ENCODE data around the gene SNRNP25.

Gene SNRNP25

DNA sequence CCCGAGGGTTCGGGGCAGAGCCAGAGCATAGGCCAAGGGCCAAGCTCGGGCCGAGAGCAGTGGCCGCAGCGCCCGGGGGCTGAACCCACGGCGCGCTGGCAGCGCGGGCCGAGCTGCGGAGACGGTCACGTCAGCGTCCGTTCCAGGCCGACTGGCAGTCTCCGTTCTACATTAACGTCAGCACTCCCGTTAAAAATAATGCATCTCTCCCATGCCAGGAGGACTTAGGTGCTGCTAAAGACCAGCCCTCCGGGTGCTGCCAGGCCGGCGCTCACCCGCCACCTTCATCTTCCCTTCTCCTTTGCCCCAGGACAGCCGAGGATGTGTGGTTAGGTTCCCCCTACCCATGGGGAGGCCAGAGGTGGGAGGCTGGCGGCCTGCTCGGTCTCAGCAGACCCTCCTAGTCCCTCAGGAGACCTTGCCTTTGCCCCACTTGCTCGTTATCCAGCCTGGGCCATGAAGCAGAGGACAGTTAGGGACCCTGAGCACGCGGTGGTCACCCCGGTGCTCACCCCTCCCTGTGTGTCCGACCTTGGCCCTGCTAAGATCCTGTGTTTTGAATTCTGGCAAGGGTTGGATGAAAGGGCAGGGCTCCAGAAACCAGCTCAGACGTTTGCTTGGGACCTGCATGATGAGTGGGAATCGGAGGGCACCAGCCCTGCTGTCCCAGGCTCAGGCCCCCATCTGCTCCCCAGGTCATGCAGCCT is 25.0 kb downstream of the SNRNP25 start:
- DNase-seq (ENCODE audit: low read depth), result no peak

DNA sequence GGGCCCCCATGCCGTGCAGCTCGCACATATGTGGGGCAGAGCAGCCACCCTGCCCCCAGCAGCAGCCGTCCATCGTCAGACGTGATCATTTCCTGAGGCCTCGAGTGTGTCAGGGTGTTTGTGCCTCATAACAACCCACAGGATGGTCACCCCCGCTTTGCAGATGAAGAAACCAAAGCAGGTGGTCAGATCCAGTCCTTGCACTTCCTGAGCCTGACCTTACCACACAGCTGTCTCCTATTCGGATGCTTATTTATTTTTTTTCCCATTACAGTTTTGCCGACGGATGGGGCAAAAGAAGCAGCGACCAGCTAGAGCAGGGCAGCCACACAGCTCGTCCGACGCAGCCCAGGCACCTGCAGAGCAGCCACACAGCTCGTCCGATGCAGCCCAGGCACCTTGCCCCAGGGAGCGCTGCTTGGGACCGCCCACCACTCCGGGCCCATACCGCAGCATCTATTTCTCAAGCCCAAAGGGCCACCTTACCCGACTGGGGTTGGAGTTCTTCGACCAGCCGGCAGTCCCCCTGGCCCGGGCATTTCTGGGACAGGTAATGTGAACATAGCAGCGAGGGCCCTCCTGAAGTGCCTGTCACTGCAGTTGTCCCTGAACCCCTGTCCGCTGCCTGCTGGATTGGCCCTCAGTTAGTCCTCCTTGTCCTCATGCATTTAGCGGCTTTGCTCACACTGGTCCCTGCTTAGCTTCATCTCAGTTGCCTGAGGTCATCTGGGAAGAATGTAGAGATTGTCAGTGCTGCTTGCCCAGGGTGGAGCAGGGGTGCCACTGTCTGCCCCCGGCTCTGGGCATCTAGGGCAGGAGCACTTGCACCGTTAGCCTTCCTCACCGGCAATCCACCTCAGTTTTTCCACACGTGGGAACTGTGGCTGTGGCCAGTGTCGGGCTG is 25.8 kb downstream of the SNRNP25 start:
- DNase-seq (ENCODE audit: low read depth), result no peak

DNA sequence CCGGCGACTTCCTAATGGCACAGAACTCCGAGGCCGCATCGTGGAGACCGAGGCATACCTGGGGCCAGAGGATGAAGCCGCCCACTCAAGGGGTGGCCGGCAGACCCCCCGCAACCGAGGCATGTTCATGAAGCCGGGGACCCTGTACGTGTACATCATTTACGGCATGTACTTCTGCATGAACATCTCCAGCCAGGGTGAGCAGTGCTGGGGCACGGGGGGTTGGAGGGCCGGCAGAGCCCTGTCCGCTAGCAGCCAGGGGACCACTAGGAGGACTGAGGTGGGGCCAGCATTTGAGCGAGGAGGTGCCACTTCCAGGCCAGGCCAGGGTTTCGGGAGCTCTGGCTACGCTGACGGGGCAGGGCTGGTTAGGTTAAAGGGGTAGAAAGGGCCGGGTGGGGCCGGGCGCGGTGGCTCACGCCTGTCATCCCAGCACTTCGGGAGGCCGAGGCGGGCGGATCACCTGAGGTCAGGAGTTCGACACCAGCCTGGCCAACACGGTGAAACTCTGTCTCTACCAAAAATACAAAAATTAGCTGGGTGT is 29.5 kb downstream of the SNRNP25 start:
- DNase-seq (ENCODE audit: low read depth), result no peak

DNA sequence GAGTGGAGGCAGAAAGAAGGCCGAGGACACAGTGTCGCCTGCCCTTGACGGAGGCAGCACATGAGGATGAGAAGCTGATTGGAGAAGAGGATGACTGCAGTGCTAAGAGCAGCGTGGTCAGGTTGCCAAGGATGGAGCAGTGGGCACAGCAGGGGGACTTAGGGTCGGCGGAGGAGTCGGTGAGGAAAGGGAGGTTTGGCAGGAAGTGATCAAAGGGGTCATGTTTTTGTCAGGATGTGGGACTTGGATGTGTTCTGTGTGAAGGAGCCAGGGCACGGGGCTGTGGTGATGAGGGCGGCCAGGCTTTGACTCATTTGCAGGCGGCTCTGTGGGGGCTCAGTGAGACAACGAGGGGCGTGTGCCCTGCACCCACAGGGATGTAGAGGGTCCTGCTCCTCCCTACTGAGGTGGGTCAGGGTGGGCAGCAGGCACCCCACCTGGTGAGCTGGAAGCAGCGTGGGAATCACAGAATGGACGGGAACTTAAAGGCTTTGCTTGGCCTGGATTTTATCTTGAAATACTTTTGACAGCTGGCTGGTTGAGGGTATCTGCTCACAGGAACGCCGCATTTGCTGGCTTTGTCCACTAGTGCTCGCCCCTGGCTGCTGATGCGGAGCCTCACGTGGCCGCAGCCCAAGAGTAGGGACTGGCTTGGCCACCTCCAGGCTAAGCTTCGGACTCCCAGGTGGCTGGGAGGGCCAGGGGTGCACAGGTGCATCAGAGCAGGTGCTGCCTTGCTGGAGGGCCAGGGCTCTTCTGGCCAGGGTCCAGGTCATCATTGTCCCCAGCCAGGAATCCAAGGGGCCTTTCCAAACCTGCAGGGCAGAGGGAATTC is 30.4 kb downstream of the SNRNP25 start:
- DNase-seq (ENCODE audit: low read depth), result no peak

DNA sequence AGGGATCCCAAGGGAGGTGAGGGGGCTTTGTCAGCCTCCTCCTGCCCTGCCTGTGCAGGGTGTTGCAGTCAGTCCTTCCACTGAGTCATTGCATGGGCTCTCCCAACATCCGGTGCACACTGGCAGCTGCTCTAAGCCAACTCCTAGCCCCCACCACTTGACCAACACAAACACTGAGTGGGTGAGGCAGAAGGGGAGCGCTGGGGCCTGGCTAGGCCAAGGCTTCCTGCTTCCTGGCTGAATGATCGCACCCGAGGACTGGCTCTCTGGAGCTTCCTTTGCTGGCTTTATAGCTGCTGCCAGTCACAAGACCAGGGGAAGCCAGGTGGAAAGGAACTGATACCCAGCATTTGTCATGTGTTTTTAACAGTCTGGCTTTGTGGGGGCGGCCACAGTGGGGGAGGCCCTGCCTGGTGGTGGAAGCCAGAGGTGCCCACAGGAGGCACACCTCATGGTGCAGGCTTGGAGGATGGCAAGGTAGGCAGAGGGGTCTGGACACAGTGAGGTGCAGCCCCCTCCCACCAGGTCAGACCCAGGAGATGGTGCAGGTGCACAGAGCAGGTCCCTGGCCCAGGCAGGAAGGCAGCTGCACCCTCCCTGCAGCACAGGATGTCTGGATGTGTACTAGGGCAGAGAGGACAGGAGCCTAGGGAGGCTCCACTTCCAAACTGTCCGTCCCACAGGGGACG is 31.2 kb downstream of the SNRNP25 start:
- DNase-seq (ENCODE audit: low read depth), result no peak

DNA sequence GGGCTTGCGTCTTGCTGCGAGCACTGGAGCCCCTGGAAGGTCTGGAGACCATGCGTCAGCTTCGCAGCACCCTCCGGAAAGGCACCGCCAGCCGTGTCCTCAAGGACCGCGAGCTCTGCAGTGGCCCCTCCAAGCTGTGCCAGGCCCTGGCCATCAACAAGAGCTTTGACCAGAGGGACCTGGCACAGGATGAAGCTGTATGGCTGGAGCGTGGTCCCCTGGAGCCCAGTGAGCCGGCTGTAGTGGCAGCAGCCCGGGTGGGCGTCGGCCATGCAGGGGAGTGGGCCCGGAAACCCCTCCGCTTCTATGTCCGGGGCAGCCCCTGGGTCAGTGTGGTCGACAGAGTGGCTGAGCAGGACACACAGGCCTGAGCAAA is 31.8 kb downstream of the SNRNP25 start:
- DNase-seq (ENCODE audit: low read depth), result no peak

DNA sequence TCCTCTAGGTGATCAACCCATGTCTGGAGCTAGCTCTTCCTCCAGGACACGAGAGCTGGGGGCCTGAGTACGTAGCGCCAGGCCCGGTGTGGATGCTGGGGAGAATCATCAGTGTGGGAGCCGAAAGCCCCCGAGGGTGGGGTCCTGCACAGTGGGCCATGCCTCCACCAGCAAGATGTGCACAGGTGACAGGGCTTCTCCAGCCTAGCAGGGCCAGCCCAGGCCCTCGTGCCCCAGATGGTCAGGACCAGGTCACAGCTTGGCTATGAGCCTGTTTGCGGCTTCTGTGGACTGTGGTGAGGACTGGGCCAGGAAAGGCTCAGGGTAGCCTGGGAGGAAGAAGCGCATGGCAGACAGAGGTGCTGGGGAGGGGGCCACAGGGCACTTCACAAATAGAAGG is 32.2 kb downstream of the SNRNP25 start:
- DNase-seq (ENCODE audit: low read depth), result no peak

DNA sequence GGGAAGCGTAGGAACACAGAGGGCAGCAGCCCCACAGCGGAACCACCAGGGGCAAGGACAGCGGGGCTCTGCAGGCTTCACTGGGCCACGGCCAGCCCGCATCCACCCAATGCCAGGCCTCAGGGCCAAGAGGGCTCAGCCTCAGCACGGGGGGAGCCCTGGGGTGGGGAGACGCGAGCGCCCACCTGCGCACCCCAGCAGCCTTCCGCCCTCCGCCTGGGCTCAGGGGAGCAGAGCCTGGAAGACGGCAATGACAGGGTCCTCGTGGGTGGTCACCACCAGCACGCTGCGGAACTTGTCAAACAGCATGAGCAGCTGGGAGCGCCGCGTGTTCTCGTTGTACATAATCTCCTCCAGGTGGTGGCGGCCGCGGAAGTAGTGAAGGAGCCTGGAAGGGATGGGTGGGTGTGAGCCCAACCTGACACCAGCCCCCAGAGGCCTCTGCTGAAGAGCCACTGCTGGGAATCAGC is 32.9 kb downstream of the SNRNP25 start:
- no peak for DNase-seq (ENCODE audit: low read depth)

DNA sequence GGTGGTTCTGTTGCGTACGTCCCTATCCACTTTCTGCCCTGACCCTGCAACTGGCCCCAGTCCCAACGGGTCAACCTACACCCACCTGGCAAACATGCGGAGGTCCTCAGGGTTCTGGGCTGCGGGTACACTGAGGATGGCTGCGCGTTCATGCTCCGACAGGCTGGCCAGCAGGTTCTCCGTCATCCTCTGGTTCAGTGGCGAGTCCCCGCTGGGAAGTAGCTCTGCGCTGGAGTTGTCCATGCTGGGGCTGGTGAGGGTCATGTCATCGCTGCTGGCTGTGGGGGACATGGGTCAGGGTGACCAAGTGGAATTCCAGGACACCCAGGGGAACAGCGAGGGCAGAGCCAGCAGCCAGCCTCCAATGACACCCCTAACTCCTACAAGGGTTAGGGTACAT is 35.0 kb downstream of the SNRNP25 start:
- no peak for DNase-seq (ENCODE audit: low read depth)

DNA sequence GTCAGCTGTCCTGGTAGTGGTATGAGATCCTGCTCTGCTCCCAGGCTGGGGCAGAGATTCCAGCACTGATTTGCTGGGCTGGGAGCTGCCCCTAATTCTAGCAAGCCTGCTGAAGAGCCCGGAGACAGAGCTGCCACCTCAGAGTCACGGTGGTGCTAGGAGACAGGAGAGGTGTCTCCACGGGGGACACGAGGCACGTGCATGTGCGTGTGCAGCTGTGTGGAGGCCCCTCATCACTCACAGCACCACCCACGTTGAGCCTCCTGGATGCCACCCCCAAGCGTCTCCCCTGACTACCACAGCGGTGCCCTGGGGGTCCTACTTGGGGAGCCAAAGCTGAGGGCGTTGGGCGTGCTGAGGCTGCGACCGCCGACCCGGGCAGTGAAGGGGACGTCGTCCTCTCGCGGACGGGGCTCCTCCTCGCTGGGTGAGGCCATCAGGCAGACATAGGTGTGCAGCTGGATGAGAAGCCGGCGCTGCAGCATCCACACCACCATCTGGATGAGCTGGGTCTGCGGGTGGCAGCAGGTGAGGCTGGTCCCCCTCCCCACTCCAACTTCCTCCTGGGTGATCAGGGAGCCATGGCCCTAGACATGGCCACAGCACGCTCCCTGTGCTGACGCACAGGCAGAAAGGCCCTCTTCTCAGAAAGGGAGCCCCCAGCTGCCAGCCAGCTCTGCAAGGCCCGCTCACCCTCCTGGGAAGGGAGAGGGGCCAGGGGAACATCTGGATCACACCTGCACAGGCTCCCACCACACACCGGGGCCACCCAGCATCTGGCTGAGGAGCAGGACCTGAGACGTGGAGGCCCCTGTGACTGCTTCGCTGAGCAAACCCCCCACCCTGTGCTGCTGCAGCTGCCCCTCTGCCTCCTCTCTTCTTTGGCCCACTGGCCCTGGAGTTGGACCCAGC is 36.0 kb downstream of the SNRNP25 start:
- DNase-seq (ENCODE audit: low read depth), result no peak

DNA sequence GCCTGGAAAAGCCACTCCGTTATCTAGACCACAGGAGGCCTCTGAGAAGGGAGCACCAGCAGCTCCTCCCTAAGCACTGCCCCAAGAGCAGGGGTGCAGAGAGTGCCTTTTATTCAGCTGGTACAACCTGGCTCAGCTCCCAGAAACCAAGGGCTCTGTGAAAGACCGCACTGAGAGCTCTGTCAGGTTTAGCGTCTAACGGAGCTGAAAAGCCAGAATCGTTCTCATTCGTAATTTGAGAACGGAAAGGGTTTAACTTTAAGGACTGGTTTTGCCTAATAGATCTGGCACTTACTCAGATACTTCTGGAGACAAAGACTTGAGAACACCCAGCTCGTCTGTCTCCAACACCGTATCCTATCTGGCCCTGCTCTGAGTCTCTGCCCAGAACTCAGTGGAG is 37.9 kb downstream of the SNRNP25 start:
- DNase-seq (ENCODE audit: low read depth), result no peak

DNA sequence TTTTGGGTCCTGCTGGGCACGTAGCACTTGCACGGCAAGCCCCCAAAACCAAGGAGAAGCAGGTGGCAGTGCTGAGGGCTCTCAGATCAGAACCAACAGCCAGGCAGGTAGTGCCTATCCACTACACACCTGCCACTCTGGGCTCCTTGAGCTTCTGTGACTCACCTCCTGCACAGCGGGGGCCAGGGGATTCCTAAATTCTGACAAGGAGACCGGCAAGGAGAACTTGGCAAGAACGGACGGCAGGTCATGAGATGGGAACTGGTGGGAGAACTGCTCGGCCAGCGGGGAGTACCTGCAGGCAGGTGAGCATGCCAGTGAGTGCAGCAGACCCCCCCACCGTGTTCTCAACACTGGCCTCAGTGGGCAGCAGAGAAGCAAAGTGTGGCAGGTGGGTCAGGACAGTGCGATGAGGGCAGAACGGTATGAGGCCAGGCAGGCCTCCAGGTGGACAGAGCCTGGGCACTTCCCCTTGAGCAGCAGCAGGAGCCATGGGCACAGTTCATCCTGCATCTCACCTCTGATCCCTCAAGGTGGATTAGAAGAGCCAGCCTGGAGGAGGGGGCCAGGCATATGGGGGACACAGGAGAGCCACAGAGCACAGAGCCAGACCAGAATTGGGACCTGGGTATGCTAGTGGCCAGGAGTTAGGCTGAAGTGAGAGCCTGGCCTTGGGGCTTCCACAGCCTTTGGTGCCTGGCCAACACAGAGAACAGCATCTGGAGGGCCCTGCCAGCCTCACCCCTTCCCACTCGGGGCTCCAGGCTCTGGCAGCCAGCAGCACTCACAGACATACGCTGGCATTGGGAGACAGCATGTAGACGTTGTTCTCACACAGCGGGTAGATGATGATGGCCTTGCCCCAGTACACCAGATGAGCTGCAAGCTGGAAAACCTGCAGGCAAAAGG is 39.1 kb downstream of the SNRNP25 start:
- DNase-seq (ENCODE audit: low read depth), result no peak

DNA sequence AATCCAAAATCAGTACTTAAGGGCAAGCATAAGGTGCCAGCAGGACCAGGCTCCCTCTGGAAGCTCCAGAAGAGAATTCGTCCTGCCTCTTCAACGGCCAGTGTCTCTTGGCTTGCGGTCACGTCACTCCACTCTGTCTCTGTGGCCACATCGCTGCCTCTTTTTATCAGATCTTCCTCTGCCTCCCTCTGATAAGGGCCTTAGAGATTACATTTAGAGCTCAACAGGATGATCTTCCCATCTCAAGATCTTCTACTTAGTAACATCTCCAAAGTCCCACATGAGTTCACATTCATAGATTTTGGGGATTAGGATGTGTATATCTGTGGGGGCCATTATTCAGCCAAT is 41.3 kb downstream of the SNRNP25 start:
- DNase-seq (ENCODE audit: low read depth), result no peak

DNA sequence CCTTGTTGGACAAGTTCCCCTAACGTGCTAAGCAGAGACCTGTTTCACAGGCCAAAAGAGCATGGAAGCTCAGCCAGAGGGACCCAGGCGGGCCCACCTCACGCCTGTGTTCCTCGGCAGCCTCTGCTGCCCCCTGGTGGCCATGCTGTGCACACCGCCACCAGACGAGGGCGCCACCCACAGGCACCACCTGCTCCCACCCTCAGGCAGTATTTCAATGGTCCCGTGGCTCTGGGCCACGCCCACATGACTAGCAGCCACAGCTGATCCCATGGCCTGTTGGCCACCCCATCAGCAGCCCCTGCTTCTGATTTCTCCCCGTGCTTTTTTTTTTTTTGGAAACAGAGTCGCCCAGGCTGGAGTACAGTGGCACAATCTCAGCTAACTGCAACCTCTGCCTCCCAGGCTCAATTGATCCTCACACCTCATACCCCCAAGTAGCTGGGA is 43.3 kb downstream of the SNRNP25 start:
- DNase-seq (ENCODE audit: low read depth), result peak; percentile 78

DNA sequence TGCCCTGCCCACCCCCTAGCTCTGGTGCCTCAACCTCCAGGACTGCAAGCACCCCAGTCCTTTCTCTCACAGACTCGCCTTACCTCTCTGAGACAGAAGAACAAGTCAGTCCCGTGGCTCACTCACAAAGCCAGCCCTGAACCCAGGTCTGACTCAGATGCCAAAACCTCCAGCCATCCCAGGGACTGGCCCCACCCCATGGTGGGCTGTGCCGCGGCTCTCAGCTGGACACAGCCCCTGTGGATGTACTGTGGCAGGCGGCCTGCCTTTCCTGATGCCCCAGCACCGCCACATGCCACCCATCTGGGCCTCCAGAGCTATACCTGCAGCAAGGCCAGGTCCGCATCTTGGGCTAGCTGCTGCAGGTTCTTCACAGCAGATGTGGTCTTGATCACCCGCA is 44.2 kb downstream of the SNRNP25 start:
- DNase-seq (ENCODE audit: low read depth), result no peak

DNA sequence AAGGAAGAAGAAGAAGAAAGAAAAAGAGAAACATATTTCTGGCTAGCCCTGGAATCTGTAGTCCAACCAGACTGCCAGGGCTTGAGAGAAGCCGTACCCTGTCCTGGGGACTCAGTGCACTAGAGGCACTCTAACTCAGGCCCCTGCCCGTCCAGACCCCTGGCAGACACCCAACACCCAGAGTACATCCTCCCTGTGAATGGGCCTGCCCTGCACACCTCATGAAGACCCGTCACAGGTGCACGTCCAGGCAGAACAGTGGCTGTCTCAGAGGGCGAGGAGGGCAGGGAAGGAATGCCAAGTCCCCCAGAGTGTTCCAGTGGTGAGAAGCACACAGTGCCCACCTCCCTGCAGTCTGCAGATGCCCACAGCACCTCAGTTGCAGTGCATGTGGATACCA is 47.4 kb downstream of the SNRNP25 start:
- DNase-seq (ENCODE audit: low read depth), result no peak

DNA sequence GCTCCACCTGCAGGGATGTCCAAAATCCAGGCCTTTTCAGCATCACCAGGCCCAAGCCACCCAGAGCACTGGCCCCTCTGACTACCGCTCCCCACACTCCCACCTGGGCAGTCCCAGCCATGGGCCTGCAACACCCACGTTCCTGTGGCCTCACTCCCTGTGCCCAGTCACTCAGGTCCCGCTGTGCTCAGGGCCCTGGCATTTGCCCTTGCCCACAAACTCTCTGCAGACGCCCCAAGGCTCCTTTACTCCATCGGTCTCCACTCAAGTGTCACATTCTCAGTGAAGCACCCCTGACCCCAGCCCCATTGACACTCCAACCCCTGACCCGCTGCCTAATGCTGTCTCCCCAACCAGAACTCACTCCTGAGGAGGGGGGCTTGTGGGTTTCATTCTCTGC is 48.0 kb downstream of the SNRNP25 start:
- DNase-seq (ENCODE audit: low read depth), result no peak

DNA sequence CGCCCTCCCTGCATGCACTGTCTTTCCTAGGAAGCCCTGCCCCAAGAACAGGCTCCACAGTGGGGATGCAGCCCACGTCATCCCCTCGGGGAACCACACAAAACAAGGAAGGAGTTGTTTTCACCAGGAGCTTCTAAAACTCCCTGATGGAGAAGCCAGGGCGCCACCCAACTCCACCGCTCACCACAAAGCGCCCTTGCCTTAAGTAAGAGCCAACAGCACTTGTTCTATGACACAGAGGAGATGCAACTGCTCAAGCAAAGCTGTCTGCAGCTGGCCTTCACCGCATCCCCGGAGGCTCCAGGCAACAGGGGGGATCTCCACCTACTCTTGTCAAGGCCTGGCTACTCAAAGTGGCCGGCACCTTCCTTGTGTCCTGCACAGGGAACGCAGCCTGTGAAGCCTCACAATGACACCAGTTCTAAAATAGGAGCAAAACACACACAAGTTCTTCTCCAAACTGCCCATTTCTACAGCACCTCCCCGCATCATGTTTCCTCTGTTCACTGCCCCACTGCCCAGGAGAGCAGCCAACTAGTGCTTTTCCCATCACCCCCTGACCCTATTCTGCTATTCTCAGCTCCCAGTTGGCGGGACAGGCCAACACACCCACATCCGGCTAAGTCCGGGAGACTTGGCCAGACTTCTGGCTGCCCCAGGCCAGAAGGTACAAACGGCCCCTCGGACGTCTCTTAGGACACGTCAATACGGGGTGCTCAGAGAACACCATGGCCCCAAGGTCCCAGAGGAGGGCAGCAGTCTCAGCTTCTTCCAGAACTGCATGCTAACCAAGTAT is 48.6 kb downstream of the SNRNP25 start:
- DNase-seq (ENCODE audit: low read depth), result no peak

DNA sequence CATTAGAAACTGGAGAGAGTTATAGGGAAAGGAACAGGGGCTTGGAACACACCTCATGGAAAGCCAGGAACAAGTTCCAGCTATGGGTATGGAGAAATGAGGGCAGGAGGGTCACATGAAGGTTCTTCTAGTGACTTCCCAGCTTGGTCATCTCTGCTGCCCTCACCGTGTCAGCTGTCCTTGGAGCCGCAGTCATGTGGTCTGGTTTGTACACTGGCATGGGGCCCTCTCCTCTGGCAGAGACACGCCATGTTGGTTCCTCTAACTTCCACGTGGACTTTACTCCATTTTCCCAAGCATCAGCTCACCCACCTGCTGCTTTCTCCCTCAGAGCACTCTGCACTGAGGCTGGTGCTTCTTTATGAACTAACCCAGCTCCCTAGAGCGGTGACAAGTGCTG is 50.7 kb downstream of the SNRNP25 start:
- DNase-seq (ENCODE audit: low read depth), result no peak
